Measurements from ENCODE around the gene CTPS1.

- TF ChIP-seq CTCF (IDR thresholded peaks at IDR 0.05) (no peak), POLR2A (IDR thresholded peaks at IDR 0.05; ENCODE audit: low read depth) (no peak), POLR2AphosphoS5 (IDR thresholded peaks at IDR 0.05) (no peak), EP300 (IDR thresholded peaks at IDR 0.05) (no peak)
Observed at GRCh38 chr1:41020654-41021053, 41.2 kb downstream of the CTPS1 start.
